Measurements from ENCODE around the gene CHI3L1. TPM values are rescaled to one million over a fixed set of nuclear protein-coding genes. Genes with fewer than 3 reads are reported as not detected.

CHI3L1 gene
- total and polyA plus RNA-seq, 4 donors: 5.0 to 34.7 (median 15.9) TPM

GRCh38 chr1:203144661-203145060 is 41.8 kb downstream of the CHI3L1 start:
- H3K27me3 ChIP-seq (ENCODE audit: control insufficient read depth in 4 of 4, insufficient read depth in 4 of 4, low read length in 3 of 4): no peaks in the 10 kb centered on the region

GRCh38 chr1:203143641-203144040 is 42.9 kb downstream of the CHI3L1 start:
- 78% methylated on average over 11 of the region's 11 CpGs for WGBS
- no peak for DNase-seq (ENCODE audit: low spot score)

More at GRCh38 chr1:203144661-203145060, 41.8 kb downstream of the CHI3L1 start:
- H3K9me3 ChIP-seq (ENCODE audit: control insufficient read depth in 4 of 4, low read length in 3 of 4): no peaks in the 10 kb centered on the region
- H3K4me3 ChIP-seq (ENCODE audit: low read depth in 1 of 3, low read length in 3 of 3): no peak overlapping the region
- H3K9ac ChIP-seq (ENCODE audit: low read depth in 1 of 2, low read length in 2 of 2): no peak overlapping the region
- DNase-seq (ENCODE audit: low spot score): no peak
- no peaks in the 10 kb centered on the region for H3K4me1 ChIP-seq (ENCODE audit: control insufficient read depth in 4 of 4, insufficient read depth in 4 of 4, low read length in 3 of 4)
- no peak for TF ChIP-seq YY1 (IDR thresholded peaks at IDR 0.05)
- TF ChIP-seq TAF1 (conservative IDR thresholded peaks at IDR 0.05): no peak
- TF ChIP-seq RXRA (IDR thresholded peaks at IDR 0.05): no peak
- TF ChIP-seq HNF4G (IDR thresholded peaks at IDR 0.05): no peak
- no peak overlapping the region for H3K27ac ChIP-seq (ENCODE audit: low read depth in 1 of 2, low read length in 2 of 2)
- no peaks in the 10 kb centered on the region for H3K36me3 ChIP-seq (ENCODE audit: control insufficient read depth in 4 of 4, insufficient read depth in 3 of 4, low read depth in 1 of 4, low read length in 3 of 4)
- WGBS: 78% methylated on average over 6 of the region's 6 CpGs

GRCh38 chr1:203142684-203143408 is 43.7 kb downstream of the CHI3L1 start:
- no peaks in the 10 kb centered on the region for H3K4me1 ChIP-seq (ENCODE audit: control insufficient read depth in 4 of 4, insufficient read depth in 4 of 4, low read length in 3 of 4)

More at GRCh38 chr1:203143641-203144040, 42.9 kb downstream of the CHI3L1 start:
- no peak for TF ChIP-seq FOXA2 (IDR thresholded peaks at IDR 0.05)
- no peak for TF ChIP-seq YY1 (IDR thresholded peaks at IDR 0.05)
- no peak for TF ChIP-seq TAF1 (conservative IDR thresholded peaks at IDR 0.05)
- TF ChIP-seq NR2F2 (IDR thresholded peaks at IDR 0.05): no peak
- TF ChIP-seq HNF4G (IDR thresholded peaks at IDR 0.05): no peak
- no peak for TF ChIP-seq EGR1 (IDR thresholded peaks at IDR 0.05; ENCODE audit: low read depth in 2 of 2)
- TF ChIP-seq MAX (IDR thresholded peaks at IDR 0.05): no peak
- no peak for TF ChIP-seq SP1 (IDR thresholded peaks at IDR 0.05)
- TF ChIP-seq GABPA (IDR thresholded peaks at IDR 0.05 in 1 of 2, conservative IDR thresholded peaks at IDR 0.05 in 1 of 2): no peak
- no peak for TF ChIP-seq RAD21 (IDR thresholded peaks at IDR 0.05)
- TF ChIP-seq FOXA1 (IDR thresholded peaks at IDR 0.05): no peak
- TF ChIP-seq ATF3 (IDR thresholded peaks at IDR 0.05): no peak
- no peak for TF ChIP-seq JUND (IDR thresholded peaks at IDR 0.05)
- no peak for TF ChIP-seq HNF4A (conservative IDR thresholded peaks at IDR 0.05)
- H3K4me3 ChIP-seq (ENCODE audit: low read depth in 1 of 3, low read length in 3 of 3): no peak overlapping the region
- H3K9me3 ChIP-seq (ENCODE audit: control insufficient read depth in 4 of 4, low read length in 3 of 4): no peaks in the 10 kb centered on the region
- no peak overlapping the region for H3K9ac ChIP-seq (ENCODE audit: low read depth in 1 of 2, low read length in 2 of 2)
- no peaks in the 10 kb centered on the region for H3K36me3 ChIP-seq (ENCODE audit: control insufficient read depth in 4 of 4, insufficient read depth in 3 of 4, low read depth in 1 of 4, low read length in 3 of 4)
- no peaks in the 10 kb centered on the region for H3K4me1 ChIP-seq (ENCODE audit: control insufficient read depth in 4 of 4, insufficient read depth in 4 of 4, low read length in 3 of 4)
- H3K27me3 ChIP-seq (ENCODE audit: control insufficient read depth in 4 of 4, insufficient read depth in 4 of 4, low read length in 3 of 4): no peaks in the 10 kb centered on the region
- no peak overlapping the region for H3K27ac ChIP-seq (ENCODE audit: low read depth in 1 of 2, low read length in 2 of 2)

More at GRCh38 chr1:203142684-203143408, 43.7 kb downstream of the CHI3L1 start:
- Histone ChIP-seq H3K36me3 (ENCODE audit: control insufficient read depth in 4 of 4, insufficient read depth in 3 of 4, low read depth in 1 of 4, low read length in 3 of 4) (no peaks in the 10 kb centered on the region), H3K9ac (ENCODE audit: low read depth in 1 of 2, low read length in 2 of 2) (no peak overlapping the region), H3K4me3 (ENCODE audit: low read depth in 1 of 3, low read length in 3 of 3) (no peak overlapping the region), H3K27me3 (ENCODE audit: control insufficient read depth in 4 of 4, insufficient read depth in 4 of 4, low read length in 3 of 4) (no peaks in the 10 kb centered on the region), H3K9me3 (ENCODE audit: control insufficient read depth in 4 of 4, low read length in 3 of 4) (no peaks in the 10 kb centered on the region), H3K27ac (ENCODE audit: low read depth in 1 of 2, low read length in 2 of 2) (no peak overlapping the region)
- 80% methylated on average over 5 of the region's 5 CpGs for whole genome bisulfite sequencing
- DNase-seq (ENCODE audit: low spot score): no peak
- TF ChIP-seq RXRA (IDR thresholded peaks at IDR 0.05) (no peak), ZBTB33 (IDR thresholded peaks at IDR 0.05) (no peak), HNF4G (IDR thresholded peaks at IDR 0.05) (no peak), CTCF (IDR thresholded peaks at IDR 0.05; ENCODE audit: low read depth, low read length, missing input control) (no peak), SP1 (IDR thresholded peaks at IDR 0.05) (no peak)
